OCI-LY7 (cell line): ENCODE results near the gene WDR43. TPM values are rescaled to one million over a fixed set of nuclear protein-coding genes. Genes with fewer than 3 reads are reported as not detected.

Source experiments
- BruUV-seq: library from RNA; stranded (reverse); fragments of 400-500 nt; replicated peaks from 2 replicates; lab custom pipeline; 2021; lab: Mats Ljungman, UMichigan
- CTCF ChIA-PET: fragments of 300-600 bp; sonication (Branson Sonifier 250); formaldehyde crosslinking; loops from one replicate; lab custom pipeline; 2022; ENCODE audit warnings: antibody characterized with exemption; ENCODE audit not compliant: unreplicated experiment; lab: Charles Lee
- POLR2A ChIA-PET: fragments of 300-600 bp; sonication (Branson Sonifier 250); formaldehyde crosslinking; loops from one replicate; lab custom pipeline; 2022; ENCODE audit warnings: antibody characterized with exemption; lab: Charles Lee
- DNase-seq: peaks from one replicate; pipeline ENCODE4 v3.0.0-alpha.2; 2015; ENCODE audit warnings: low spot score
- H2AFZ ChIP-seq: fragments of 200-600 bp; sonication (generic), shearing (Covaris generic); 2 replicates; pipeline ENCODE4 v1.6.1; 2014; ENCODE audit warnings: mild to moderate bottlenecking, antibody characterized with exemption, low read length, moderate library complexity
- H3K27ac ChIP-seq: fragments of 200-600 bp; sonication (generic); 2 replicates; pipeline ENCODE4 v1.5.1; 2014; ENCODE audit warnings: mixed run types, low read depth, mild to moderate bottlenecking, moderate library complexity, low read length, inconsistent platforms; ENCODE audit not compliant: poor library complexity, severe bottlenecking
- H3K36me3 ChIP-seq: fragments of 200-600 bp; sonication (generic); 2 replicates; pipeline ENCODE4 v1.6.1; 2014; ENCODE audit warnings: mild to moderate bottlenecking, antibody characterized with exemption, low read length, moderate library complexity, mixed read lengths; ENCODE audit not compliant: insufficient read depth
- H3K4me1 ChIP-seq: fragments of 200-600 bp; sonication (generic); 2 replicates; pipeline ENCODE4 v1.5.1; 2014; ENCODE audit warnings: mild to moderate bottlenecking, low read length; ENCODE audit not compliant: insufficient read depth, poor library complexity, severe bottlenecking
- H3K4me2 ChIP-seq: fragments of 200-600 bp; sonication (generic); 2 replicates; pipeline ENCODE4 v1.6.1; 2014; ENCODE audit warnings: mild to moderate bottlenecking, low read length
- H3K4me3 ChIP-seq: fragments of 200-600 bp; sonication (generic); 2 replicates; pipeline ENCODE4 v1.5.1; 2014; ENCODE audit warnings: mild to moderate bottlenecking, low read depth, low read length; ENCODE audit not compliant: poor library complexity, severe bottlenecking
- H3K79me2 ChIP-seq: fragments of 200-600 bp; sonication (generic); 2 replicates; pipeline ENCODE4 v1.6.1; 2016; ENCODE audit warnings: low read depth, mild to moderate bottlenecking, low read length, moderate library complexity, mixed read lengths; ENCODE audit not compliant: insufficient read depth
- H3K9me2 ChIP-seq: fragments of 200-600 bp; sonication (generic); 2 replicates; pipeline ENCODE4 v1.6.1; 2016; ENCODE audit warnings: mild to moderate bottlenecking, low read length, mixed read lengths; ENCODE audit not compliant: insufficient read depth
- H3K9me3 ChIP-seq: fragments of 200-600 bp; sonication (generic); 2 replicates; pipeline ENCODE4 v1.6.1; 2014; ENCODE audit warnings: mild to moderate bottlenecking, mixed run types, low read length, mixed read lengths
- H4K20me1 ChIP-seq: fragments of 200-600 bp; sonication (generic); 2 replicates; pipeline ENCODE4 v1.6.1; 2014; ENCODE audit warnings: mild to moderate bottlenecking, antibody characterized with exemption, low read length, moderate library complexity, mixed read lengths; ENCODE audit not compliant: insufficient read depth
- EZH2phosphoT487 ChIP-seq: fragments of 200-600 bp; sonication (generic); IDR thresholded peaks from 2 replicates; pipeline ENCODE4 v1.6.1; 2018; ENCODE audit warnings: low read depth, borderline replicate concordance, mild to moderate bottlenecking, mixed run types, antibody characterized with exemption, low read length, moderate library complexity, mixed read lengths
- intact Hi-C: fragments of 100-400 bp; cut with micrococcal nuclease; formaldehyde crosslinking; loops from one replicate; pipeline ENCODE4 v1.10.0; 2022; ENCODE audit not compliant: unreplicated experiment
- total RNA-seq, 2 experiments: library from RNA; depleted of rRNA in 1 of 2; stranded (reverse); fragments of >200 nt in 1 of 2; shearing (Covaris generic) in 1 of 2; gene quantifications; 2 replicates each; pipeline ENCODE4 v1.2.3, GENCODE V29; 2014 to 2022
- TF ChIP-seq, protein P1 (sequence below): fragments of 200-600 bp; sonication (generic); conservative IDR thresholded peaks from 2 replicates; pipeline ENCODE4 v1.5.1; 2014; ENCODE audit warnings: mild to moderate bottlenecking, antibody characterized with exemption, low read length, moderate library complexity, mixed read lengths

Gene WDR43
- total RNA-seq, 2 experiments from 2014 or later, result 78.8 to 111 TPM

DNA sequence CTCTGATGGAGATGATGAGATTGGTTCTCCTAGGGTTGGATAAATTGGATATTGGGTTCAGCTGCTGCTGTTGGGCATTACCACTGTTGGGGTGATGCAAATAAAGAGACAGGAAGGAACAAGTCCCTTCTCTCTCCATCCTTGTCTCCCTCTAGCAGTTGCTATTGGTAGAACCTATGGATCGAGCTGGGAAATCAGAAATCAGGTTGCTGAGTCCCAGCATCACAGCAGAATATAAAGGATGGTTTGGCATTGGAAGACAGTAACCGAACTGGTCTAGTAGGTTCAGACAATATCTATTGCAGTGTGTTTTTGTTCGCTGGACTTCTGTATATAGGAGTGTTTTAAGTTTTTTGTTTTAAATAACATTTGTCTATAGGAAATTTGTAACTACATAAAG, 8.1 kb downstream of the WDR43 start:
- H2AFZ ChIP-seq, result no peak overlapping the region
- H4K20me1 ChIP-seq, result peaks cover 59% of the 10 kb centered on the region
- BruUV-seq, result no TSS peak
- peaks cover 25% of the 10 kb centered on the region for H3K4me1 ChIP-seq
- ChIA-PET POLR2A (no interaction called here), CTCF (no interaction called here)
- intact Hi-C loops, result no loop called here
- H3K27ac ChIP-seq, result no peak overlapping the region
- peaks cover 96% of the 10 kb centered on the region for H3K79me2 ChIP-seq
- no peaks in the 10 kb centered on the region for H3K9me2 ChIP-seq
- H3K4me3 ChIP-seq, result no peak overlapping the region
- TF ChIP-seq, protein P1, sequence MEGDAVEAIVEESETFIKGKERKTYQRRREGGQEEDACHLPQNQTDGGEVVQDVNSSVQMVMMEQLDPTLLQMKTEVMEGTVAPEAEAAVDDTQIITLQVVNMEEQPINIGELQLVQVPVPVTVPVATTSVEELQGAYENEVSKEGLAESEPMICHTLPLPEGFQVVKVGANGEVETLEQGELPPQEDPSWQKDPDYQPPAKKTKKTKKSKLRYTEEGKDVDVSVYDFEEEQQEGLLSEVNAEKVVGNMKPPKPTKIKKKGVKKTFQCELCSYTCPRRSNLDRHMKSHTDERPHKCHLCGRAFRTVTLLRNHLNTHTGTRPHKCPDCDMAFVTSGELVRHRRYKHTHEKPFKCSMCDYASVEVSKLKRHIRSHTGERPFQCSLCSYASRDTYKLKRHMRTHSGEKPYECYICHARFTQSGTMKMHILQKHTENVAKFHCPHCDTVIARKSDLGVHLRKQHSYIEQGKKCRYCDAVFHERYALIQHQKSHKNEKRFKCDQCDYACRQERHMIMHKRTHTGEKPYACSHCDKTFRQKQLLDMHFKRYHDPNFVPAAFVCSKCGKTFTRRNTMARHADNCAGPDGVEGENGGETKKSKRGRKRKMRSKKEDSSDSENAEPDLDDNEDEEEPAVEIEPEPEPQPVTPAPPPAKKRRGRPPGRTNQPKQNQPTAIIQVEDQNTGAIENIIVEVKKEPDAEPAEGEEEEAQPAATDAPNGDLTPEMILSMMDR, result no peak
- no peak for TF ChIP-seq EZH2phosphoT487
- H3K36me3 ChIP-seq, result peaks cover 98% of the 10 kb centered on the region
- no peaks in the 10 kb centered on the region for H3K9me3 ChIP-seq
- no peak overlapping the region for H3K4me2 ChIP-seq
- DNase-seq, result no peak

DNA sequence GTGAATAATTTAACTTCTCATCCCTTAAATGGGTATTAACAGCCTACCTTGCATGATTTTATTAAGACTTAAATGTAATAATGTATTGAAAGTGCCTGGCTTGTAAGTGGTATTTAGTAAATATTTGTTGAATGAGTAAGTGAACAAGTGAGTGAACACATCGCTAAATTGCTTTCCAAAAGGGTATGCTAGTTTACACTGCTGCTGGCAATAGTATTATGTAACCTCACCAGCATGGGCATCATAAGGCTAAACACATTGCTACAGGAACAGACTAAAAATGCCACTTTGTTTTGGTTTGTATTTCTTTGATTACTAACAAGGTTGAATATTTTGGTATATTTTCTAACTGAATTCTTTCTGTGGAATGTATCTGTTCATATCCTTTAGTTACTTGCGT, 9.8 kb downstream of the WDR43 start:
- no peak overlapping the region for H3K4me2 ChIP-seq
- ChIA-PET CTCF (no interaction called here), POLR2A (interaction anchor here (1.5 to 1.8 kb wide), 2 partner anchors 9 to 24 kb away, joined by 4 to 11 read pairs; no protein-coding TSS in a partner anchor)
- BruUV-seq, result no TSS peak
- no peaks in the 10 kb centered on the region for H3K9me3 ChIP-seq
- peaks cover 8% of the 10 kb centered on the region for H3K4me1 ChIP-seq
- H3K27ac ChIP-seq, result no peak overlapping the region
- H3K4me3 ChIP-seq, result no peak overlapping the region
- H4K20me1 ChIP-seq, result peaks cover 51% of the 10 kb centered on the region
- no peak for DNase-seq
- TF ChIP-seq EZH2phosphoT487, result no peak
- TF ChIP-seq, protein P1, result no peak
- no peak overlapping the region for H2AFZ ChIP-seq
- intact Hi-C loops, result no loop called here
- peaks cover 99% of the 10 kb centered on the region for H3K36me3 ChIP-seq
- peaks cover 90% of the 10 kb centered on the region for H3K79me2 ChIP-seq
- no peaks in the 10 kb centered on the region for H3K9me2 ChIP-seq

DNA sequence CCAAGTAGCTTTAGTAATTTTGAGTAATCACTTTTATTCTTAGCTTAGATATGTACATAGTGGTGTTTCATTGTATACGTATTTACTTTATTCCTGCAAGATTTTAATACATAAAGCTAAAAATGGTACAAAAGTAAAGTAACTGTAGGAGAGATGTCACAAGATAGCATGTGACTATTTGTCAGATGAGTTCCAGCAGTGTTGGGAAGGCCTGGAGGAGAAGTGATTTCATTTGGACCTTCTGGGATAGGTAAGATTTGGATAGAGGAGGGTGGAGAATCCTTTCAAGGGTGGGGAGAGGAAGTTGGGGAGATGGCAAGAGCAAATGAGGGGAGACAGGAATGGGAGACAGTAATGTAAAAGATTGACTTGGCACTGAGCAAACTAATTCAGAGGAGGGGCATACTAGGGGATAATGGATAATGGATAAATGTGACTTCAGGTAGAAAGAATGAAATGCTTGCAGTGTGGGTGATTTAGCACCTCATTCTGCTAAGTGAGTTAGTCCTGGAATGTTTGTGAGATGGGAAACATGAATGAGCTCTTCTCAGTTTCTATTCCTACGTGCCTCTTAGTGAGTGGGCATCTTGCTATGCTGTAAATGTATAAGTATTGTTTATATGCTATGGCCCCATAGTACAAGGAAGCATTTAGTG, 10.5 kb downstream of the WDR43 start:
- Histone ChIP-seq H3K36me3 (peaks cover 99% of the 10 kb centered on the region), H4K20me1 (peaks cover 50% of the 10 kb centered on the region)
- intact Hi-C loops, result no loop called here

More for the DNA sequence above, 10.5 kb downstream of the WDR43 start:
- BruUV-seq, result TSS peak; percentile 10
- no peaks in the 10 kb centered on the region for H3K9me3 ChIP-seq
- ChIA-PET CTCF (interaction anchor here (0.5 kb wide), 1 partner anchor 17 kb away, joined by 3 read pairs; no protein-coding TSS in a partner anchor), POLR2A (interaction anchor here (0.7 to 1.8 kb wide), 4 partner anchors 8 to 1082 kb away, joined by 4 to 11 read pairs (median 4); no protein-coding TSS in a partner anchor)
- no peak overlapping the region for H2AFZ ChIP-seq
- no peak overlapping the region for H3K4me2 ChIP-seq
- H3K4me3 ChIP-seq, result no peak overlapping the region
- DNase-seq, result no peak
- H3K9me2 ChIP-seq, result no peaks in the 10 kb centered on the region
- no peak overlapping the region for H3K27ac ChIP-seq
- H3K79me2 ChIP-seq, result peaks cover 89% of the 10 kb centered on the region
- TF ChIP-seq EZH2phosphoT487, result no peak
- H3K4me1 ChIP-seq, result peaks cover 2% of the 10 kb centered on the region
